Ecto neural progenitor cell (in vitro differentiated cells): ENCODE measurements around the gene IMMP2L.
A peak's percentile ranks its signal among the peaks of the same experiment; 100 is the strongest.

Experiments used
- DNase-seq: peaks from one replicate; pipeline ENCODE4 v3.0.0-alpha.2; 2018; ENCODE audit warnings: low spot score

The IMMP2L gene

DNA sequence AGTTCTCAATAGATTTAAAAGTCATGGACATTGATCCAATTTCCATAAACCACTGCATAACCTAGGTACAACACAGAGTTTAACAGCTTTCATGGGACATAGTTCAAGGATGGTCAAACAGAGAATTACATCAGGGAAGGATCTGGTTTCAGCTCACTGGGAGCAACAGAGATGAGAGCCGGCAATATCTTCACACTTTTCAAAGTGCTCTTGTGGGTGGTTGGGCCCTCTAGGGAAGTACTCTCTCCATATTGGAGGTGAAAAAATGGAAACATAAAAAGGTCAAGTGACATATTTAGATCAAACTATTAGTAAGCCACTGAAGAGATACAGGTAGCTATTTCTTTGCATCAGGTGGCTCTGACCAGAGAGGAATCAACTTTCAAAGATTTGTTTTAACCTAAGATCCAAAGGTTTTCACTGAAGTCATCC is 533.1 kb downstream of the IMMP2L start:
- no peak for DNase-seq

DNA sequence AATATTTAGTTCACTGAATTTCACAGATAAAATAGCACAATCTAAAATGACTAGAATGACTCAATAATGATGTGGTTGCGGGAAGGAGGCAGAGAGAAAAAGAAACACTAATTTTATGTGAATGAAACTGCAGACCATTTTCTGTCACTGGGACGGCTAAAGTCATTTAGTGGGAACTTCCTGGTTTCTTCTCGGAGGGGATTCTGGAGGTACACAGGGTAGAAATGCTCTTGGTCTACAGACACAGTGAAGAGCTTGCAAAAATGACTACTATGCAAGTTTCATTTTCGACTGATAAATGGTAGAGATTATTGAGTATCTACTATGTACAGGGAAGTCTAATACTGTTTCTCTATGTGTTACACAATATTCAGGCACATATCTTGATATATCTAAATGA is 534.9 kb downstream of the IMMP2L start:
- DNase-seq: no peak

DNA sequence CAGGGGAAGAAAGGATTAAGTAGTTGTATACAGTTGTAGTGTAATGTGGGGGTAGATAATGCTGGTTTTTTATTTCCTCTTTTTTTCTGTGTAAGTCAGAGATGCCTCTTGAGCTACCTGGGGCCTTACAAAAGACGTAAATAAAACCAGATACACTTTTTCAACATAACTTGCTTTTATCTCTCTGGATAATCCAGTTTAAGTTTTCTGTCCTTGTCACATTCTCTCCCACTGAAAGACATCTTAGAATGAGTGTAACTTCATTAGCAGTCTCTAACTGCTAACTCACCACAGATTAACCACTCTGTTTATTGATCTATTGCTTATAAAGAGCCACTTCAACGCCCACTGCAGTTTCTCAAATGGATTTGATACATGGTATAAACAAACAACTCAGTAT is 535.5 kb downstream of the IMMP2L start:
- no peak for DNase-seq

DNA sequence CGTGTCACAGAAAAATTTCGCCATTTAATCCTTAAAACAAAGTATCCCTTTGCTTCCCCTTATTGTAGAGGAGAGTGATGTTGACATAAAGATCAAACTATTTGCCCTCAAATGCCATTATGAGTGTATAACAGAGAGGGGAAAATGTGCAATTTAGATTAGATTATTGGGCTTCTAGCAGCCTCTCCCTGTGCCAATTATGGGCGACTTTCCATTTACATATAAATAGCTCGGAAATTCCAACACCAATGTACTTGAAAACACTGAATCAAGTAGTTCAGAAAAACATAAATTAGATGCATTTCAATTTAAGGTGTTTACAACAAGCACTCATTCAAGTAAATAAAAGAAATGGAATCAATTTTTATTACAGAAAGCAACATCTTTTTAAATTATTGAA is 535.9 kb downstream of the IMMP2L start:
- DNase-seq: no peak

DNA sequence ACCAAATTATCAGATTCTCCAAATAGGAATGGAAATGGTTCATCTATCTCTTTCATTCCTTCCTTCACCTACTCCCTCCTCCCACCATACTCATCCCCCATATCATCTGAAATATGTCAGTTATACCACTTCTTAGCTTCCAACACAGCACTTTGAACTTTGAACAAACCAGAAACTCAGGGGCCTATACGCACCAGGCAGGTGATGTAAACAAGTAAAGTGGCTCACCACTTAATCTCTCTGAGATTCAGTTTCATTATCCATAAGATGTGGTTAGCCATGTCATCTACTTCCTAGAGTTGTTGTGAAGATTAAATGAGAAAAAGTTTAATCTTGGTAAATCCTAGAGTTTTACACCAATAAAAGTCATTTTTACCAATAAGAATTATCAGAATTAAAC is 537.3 kb downstream of the IMMP2L start:
- DNase-seq: no peak

DNA sequence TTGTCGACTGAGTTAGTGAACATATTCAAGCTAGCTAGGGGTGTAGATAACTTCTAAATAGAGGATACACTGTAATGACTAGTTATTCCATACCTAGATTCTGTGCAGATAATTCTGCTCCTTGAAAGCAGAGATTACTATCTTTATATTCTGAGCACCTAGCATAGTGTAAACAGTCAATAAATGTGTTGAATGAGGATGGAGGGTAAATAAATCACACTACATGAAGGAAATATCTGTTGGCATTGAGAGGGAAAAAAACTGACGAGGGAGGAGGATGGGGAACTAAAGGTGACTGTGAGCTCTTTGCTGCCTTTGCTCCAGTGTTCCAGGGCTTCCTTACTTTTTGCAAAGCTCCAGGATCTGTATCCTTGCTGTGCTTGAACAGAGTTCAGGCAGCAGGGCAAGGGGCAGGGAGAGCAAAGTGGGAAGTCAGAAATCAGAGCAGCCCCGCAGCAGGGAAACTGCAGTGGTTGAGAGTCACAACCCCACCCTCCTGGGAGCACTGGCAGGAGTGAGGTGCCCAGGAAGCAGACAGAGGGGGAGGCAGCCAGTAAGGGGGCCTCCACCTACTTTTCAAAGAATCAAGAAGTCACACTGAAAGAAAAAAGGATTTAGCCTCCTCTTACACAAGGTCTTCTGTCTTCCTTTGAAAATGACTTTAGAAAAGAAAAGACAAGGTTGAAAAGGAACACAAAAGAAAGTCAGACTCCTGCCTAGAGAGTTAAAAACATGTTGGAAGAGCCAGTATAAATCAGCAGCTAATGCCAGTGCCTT is 543.1 kb downstream of the IMMP2L start:
- DNase-seq: peak; percentile 53

DNA sequence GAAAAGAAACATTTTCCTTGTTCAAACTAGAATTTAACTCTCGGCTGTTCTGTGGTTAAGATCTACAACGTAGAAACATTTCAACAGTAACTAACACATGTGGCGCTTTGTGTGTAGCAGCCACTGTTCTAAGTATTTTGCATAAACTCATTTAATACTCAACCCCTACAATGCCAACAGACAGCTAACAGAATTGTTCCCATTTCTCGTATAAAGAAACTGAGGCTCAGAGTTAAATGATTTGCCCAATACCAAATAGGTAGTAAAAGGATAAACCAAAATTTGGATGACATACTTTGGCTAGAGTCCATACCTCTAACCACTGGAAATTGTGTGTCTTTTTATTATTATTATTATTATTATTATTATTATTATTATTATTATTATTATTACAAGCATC is 543.8 kb downstream of the IMMP2L start:
- no peak for DNase-seq

DNA sequence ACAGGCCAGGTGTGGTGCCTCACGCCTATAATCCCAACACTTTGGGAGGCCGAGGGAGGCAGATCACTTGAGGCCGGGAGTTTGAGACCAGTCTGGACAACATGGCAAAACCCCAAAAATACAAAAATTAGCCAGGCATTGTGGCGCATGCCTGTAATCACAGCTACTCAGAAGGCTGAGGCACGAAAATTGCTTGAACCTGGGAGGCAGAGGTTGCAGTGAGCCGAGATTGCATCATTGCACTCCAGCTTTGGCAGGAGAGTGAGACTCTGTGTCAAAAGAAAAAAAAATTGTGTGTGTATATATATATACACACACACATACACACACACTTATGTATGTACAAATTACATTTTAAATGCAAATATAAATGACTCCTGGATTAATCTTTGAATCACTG is 548.2 kb downstream of the IMMP2L start:
- no peak for DNase-seq

DNA sequence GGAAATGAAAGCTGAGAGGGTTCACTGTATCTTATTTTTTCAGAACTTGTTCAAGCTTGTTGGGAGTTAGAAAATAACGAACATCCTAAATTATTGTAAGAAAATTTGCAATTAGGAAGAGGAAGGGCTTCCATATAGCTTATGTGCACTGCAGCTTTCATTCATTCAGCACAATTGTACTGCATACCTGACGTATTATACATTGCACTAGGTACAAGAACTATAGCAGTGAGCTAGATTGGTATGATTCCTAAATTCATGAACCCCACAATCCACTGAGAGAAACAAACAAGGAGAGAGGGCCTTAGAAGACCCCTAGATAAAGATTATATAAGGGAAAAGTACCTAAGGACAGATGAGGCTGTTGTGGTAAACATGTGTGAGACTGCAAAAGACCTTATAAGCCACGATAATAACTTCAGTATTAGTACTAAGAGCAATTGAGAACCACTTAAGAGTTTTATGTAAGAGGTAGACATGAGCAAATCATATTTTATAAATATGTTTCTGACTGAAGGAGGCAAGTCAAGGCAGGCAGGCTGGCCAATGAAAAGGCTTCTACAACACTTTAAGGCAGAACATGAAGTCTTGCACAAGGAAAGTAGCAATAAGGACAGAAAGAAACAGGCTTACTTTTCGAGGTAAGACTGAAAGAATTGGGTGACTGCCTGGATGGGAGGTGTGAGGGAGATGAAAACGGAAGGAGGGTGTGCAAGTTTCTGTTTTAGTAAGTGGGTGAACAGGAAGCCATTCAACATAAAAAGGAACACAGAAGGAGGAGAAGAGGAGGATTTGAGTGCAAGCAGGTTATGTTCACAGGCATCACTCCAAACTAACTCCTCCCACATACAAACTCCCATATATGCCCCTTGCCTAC is 549.3 kb downstream of the IMMP2L start:
- no peak for DNase-seq

DNA sequence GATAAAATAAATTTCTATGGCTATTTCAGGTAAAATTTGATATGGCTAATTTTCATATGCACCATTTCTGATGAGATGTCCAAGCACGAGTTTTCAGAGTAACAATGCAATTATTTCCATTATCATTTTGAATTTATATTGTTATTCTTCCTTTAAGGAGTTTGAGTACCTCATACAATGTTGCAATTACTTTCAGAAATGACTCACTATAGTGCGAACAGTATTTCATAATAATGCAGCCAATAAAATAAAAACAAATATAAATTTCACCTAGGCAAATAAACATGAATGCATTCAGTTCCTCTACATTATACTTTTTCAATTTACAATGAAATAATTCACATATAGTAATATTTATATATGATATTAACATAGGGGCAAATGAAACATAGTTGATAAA is 550.1 kb downstream of the IMMP2L start:
- DNase-seq: no peak

DNA sequence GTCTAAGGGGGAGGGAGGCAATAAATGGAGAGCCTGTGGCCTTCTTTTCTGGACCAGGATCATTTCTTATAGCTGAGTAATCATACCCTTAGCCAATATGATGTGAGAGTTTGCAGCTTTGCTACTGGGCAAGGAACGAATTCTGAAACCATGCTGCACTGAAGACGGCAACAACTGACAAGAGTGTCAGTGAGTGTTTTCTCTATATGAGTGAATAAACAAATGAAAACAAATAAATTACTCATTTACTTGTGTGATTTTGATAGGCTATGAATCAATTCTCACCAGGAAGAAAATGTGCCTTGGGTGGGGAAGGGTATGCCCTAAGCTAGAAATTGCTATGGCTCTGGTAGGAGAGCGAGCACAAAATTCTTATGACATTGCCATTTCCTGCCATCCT is 550.8 kb downstream of the IMMP2L start:
- no peak for DNase-seq

DNA sequence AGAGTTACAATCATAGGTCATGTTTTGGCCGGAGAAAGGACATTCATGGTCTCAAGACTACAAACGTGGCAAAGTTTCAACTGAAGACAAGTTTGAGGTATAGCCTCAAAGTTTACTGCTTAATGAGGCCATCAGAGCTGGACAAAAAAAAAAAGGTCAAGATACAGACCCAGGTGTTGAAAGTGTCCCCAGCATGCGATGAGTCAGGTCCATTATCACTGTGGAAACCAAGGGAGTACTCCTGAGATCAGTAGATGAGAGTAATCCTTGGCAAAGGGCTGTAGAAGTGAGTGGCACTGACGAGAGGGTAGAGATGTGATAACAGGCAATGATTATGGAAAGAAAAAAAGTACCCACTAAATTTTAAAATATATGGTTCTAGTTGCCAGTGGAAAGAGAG is 551.5 kb downstream of the IMMP2L start:
- DNase-seq: no peak

DNA sequence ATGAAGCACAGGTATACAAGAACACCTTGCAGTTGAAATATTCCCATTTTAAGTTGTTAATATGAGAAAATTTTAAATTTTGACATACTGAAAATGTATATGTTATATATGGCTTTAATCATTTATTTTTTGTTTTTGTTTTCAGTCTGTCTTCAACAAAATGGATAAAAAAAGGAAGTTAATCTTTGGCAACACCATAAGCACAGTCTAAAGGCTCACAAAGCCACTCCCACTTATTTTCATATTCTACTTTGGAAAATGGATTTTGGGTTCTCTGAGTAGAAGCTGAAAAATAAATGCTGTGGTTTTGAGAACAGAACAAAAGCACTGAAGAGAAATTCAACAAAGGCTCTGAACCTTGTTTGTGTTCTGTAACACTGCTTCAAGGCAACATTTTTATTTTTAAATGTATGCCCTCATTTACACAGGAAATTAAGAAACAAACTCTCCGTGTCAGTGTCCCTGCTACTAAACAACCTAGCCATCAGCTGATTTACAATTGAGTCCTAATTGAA is 552.7 kb downstream of the IMMP2L start:
- no peak for DNase-seq

DNA sequence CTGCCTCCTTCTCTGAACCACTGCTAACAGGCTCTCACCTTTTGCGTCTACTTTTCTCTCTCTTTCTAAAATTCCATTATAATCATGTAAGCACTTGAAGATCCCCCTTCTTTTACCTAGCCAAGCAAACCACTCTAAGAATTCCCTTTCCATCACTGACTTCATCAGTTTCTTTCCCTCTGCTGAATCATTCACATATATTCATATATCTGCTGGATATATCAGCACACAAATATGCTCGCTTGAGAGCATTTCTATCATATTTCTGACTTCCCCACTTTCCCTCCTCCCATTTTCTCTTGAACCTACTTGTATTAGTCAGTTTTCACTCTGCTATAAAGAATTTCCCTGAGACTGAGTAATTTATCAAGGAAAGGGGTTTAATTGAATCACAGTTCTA is 555.6 kb downstream of the IMMP2L start:
- DNase-seq: no peak

DNA sequence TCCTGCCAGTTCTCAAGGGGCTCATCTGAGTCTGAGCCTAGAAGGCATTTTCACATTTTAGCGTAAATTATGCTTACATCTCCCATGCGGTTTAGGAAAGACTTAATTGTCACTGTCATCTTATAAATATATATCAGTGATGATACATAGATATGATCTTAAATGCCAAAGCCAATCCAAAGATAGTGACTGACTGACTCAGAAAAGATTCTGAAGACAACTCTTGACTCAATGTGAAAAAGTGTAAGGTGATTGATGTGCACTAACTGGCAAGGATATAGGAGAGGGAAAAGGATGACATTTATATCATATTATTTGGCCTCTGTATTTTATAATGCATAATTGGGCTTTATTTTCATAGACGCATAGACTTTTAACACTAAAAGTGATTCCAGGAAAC is 556.3 kb downstream of the IMMP2L start:
- no peak for DNase-seq

DNA sequence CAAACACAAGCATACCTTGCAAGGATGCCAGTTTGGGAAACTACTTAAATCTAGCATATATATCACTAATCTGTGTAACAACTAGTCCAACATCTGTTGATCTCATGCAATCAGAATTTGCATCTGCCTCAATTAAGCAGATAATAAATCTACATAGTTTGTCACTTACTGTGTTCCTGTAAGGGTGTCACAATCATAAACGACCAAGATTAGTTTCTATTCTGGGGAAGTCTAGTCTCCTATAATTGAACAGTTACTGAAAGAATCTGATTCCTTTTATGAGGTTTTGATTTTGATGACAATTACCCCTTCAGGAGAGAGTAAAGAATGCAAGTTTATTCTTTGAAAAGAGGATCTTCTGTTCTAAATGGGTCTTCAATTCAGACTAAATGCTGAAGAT is 556.8 kb downstream of the IMMP2L start:
- no peak for DNase-seq

DNA sequence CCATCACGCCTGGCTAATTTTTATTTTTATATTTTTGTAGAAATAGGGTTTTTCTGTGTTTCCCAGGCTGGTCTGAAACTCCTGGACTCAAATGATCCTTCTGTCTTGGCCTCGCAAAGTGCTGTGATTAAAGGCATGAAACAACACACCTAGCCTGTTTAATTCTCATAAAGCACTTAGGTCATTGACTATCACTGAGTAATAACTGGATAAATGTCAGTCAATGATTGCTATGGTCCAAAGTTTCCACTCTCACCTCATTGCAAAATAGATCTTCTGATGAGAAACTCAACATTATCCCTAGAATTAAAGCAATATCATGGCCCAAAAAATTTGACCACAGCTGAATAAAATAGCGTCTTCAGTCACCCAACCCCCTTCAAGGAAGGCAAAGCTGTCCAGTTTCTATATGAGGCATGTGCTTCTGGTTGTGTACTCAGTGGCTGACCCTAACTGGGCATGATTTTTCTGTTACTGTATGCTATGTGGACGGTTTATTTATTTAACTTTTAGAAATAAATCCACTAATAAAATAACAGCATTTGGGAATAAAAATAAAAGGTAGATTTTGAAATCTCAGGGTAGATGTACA is 557.9 kb downstream of the IMMP2L start:
- DNase-seq: no peak

DNA sequence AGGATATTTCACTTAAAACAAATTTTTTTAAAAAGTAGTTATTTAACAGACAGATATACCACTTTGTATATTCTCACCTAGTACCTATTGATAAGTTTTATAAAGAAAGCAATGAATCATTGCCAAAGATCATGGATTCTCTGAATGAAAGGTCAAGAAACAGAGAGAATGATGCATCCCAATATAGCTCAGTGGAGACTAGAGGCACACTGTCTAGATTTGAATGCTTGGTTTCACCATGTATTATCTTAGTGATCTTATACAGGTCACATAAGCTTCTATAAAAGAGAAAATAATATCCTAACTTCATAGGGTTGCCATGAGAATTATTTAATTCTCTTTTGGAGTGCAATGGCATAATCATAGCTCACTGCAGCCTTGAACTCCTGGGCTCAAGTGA is 558.4 kb downstream of the IMMP2L start:
- DNase-seq: no peak

DNA sequence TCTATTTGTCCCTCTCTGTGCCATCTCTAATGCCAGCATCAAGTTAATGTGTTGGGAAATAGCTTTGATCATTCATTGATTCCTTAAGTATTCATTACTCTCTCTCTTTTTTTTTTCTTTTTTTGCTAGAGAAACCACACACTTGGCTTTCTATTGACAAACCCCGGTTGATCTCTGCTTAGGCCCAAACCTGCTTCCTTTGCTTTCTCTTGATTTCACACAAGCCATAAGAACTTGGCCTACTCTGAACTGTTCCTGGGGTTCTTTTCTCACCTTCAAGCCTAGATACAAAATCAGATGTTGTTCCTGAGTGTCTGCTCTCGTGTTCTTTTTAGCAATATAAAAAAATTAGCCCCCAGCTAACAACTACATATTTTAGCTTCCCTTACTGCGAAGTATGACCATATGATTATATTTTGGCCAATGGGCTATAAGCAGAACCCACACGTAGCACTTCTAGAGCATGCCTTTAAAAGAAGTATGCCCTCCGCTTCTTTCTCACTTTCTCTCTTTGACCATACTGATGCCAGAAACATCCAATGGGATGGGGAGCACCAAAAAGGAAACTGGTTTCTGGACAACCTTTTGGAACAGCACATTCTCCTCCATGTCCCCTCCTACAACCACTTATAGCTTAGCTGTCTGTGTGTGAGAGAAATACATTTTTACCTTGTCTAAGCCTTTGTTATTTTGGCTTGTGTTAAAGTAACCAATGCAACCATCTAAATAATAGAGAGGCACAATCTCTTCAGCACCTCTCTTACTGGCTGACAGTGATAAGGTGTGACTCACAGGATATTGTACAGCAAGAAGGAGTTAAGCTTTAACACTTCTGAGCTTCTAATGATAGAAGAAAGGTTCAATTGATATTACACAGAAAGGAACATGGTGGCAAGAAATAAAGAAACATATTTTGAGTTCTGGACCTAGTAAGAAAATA is 568.0 kb downstream of the IMMP2L start:
- no peak for DNase-seq

DNA sequence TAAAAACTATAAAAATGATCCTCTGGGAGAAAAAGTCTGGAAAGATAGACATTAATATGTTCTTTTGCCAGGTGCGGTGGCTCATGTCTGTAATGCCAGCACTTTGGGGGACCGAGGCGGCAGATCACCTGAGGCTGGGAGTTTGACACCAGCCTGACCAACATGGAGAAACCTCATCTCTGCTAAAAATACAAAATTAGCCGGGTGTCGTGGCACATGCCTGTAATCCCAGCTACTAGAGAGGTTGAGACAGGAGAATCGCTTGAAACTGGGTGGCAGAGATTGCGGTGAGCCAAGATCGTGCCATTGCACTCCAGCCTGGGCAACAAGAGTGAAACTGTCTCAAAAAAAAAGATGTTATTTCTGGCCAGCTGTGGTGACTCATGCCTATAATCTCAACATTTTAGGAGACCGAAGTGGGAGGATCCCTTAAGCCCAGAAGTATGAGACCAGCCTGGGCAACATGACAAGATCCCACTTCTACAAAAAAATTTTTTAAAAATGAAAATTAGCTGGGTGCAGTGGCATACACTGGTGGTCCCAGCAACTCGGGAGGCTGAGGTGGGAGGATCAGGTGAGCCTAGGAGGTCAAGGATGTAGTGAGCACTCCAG is 573.3 kb downstream of the IMMP2L start:
- no peak for DNase-seq

DNA sequence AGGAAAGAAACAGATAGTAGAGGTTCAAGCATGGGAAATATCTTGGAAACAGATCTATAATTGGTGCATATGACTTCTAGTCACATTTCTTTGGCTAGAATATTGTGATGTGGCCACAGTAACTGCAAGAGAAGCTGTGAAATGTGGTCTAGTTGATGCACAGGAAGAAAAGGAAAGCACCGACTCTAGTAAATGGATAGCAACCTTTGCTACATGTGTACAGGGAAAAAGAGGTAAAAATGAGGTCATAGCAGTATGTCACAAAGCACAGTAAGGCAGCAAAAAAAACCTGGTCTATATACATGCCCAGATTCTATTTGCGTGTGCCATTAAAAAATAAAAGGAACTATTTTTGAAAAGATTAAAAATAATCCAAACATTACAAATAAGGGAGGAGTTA is 573.9 kb downstream of the IMMP2L start:
- DNase-seq: no peak
